Osteocyte (in vitro differentiated cells): ENCODE data around the gene ITGBL1. TPM values are rescaled to one million over a fixed set of nuclear protein-coding genes. Genes with fewer than 3 reads are reported as not detected.

Experiments
- DNase-seq: peaks from one replicate; pipeline ENCODE4 v3.0.0; 2021; ENCODE audit warnings: mixed read lengths; ENCODE audit not compliant: unreplicated experiment; ENCODE audit errors: extremely low spot score
- H3K27ac Mint-ChIP-seq: one replicate; pipeline ENCODE4 v1.8.0; 2021; ENCODE audit warnings: mild to moderate bottlenecking, mixed read lengths; ENCODE audit not compliant: unreplicated experiment
- H3K27me3 Mint-ChIP-seq: one replicate; pipeline ENCODE4 v1.8.0; 2021; ENCODE audit warnings: mixed read lengths; ENCODE audit not compliant: unreplicated experiment
- H3K36me3 Mint-ChIP-seq: one replicate; pipeline ENCODE4 v1.8.0; 2021; ENCODE audit warnings: mixed read lengths; ENCODE audit not compliant: unreplicated experiment
- H3K4me1 Mint-ChIP-seq: one replicate; pipeline ENCODE4 v1.8.0; 2021; ENCODE audit warnings: mixed read lengths; ENCODE audit not compliant: unreplicated experiment
- H3K4me3 Mint-ChIP-seq: one replicate; pipeline ENCODE4 v1.8.0; 2021; ENCODE audit warnings: mild to moderate bottlenecking, moderate library complexity, mixed read lengths; ENCODE audit not compliant: unreplicated experiment
- H3K9me3 Mint-ChIP-seq: one replicate; pipeline ENCODE4 v1.8.0; 2021; ENCODE audit warnings: mixed read lengths; ENCODE audit not compliant: unreplicated experiment
- total RNA-seq: library from RNA; stranded (reverse); gene quantifications from 2 replicates; pipeline ENCODE4 v1.2.1, GENCODE V29; 2021
- TF ChIP-seq, protein P1 (sequence below): fragments of 200-600 bp; sonication (generic); IDR thresholded peaks from 2 replicates; pipeline ENCODE4 v1.5.0; 2021; ENCODE audit warnings: antibody characterized with exemption, mild to moderate bottlenecking, moderate library complexity

ITGBL1 gene
- total RNA-seq, 1 donor from 2014 or later = 1,450 TPM

- no peaks in the 10 kb centered on the region for H3K27me3 Mint-ChIP-seq
- H3K4me1 Mint-ChIP-seq = peaks cover 50% of the 10 kb centered on the region
- TF ChIP-seq, protein P1, sequence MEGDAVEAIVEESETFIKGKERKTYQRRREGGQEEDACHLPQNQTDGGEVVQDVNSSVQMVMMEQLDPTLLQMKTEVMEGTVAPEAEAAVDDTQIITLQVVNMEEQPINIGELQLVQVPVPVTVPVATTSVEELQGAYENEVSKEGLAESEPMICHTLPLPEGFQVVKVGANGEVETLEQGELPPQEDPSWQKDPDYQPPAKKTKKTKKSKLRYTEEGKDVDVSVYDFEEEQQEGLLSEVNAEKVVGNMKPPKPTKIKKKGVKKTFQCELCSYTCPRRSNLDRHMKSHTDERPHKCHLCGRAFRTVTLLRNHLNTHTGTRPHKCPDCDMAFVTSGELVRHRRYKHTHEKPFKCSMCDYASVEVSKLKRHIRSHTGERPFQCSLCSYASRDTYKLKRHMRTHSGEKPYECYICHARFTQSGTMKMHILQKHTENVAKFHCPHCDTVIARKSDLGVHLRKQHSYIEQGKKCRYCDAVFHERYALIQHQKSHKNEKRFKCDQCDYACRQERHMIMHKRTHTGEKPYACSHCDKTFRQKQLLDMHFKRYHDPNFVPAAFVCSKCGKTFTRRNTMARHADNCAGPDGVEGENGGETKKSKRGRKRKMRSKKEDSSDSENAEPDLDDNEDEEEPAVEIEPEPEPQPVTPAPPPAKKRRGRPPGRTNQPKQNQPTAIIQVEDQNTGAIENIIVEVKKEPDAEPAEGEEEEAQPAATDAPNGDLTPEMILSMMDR = no peak
- peaks cover 9% of the 10 kb centered on the region for H3K36me3 Mint-ChIP-seq
- no peaks in the 10 kb centered on the region for H3K9me3 Mint-ChIP-seq
- no peak overlapping the region for H3K4me3 Mint-ChIP-seq
- H3K27ac Mint-ChIP-seq = peak overlapping the region; percentile 8
- no peak for DNase-seq
Measured at GRCh38 chr13:101412076-101412475, 40.4 kb upstream of the ITGBL1 start.

DNA sequence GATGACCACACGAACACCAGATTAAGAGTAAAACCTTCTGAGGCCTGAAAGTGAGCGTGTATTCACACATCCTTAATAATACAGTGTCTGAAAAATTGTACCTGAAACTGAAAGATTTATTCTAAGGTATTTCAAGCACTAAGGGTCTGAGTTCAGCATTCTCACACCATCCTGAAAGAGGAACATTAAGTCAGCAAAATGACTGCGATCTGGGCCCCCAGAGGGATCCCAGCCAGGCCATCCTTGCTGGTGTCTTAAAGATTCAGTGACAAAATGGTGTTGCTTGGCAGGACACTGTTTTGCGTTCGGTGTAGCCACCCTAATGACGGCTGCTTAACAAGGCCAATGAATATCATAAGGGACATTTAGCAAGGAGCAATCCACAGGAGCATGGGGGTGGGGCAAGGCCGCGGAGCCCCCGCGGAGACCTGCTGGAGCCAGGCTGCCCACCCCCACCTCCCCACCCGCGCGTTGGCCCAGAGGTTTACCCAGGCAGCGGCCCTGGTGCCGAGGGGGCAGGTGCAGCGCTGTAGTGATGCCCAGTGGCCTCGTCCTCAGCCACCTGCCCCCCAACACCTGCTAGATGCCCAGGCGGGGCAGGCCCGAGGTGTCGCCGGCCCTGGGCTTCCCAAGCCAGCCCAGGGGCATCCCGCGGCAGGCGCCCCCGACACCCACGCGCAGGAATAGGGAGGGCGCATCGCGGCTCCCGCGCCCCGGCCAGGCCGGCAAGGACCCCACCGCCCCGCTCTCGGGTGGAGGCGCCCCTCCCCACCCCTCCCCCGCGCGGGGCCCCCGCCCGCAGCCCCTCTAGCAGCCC lies 36.9 kb upstream of the ITGBL1 start:
- H3K36me3 Mint-ChIP-seq = peaks cover 8% of the 10 kb centered on the region
- no peaks in the 10 kb centered on the region for H3K9me3 Mint-ChIP-seq
- TF ChIP-seq, protein P1 = no peak
- DNase-seq = no peak
- peaks cover 37% of the 10 kb centered on the region for H3K4me1 Mint-ChIP-seq
- no peaks in the 10 kb centered on the region for H3K27me3 Mint-ChIP-seq
- H3K27ac Mint-ChIP-seq = peak overlapping the region; percentile 66
- peak overlapping the region; percentile 75 for H3K4me3 Mint-ChIP-seq

DNA sequence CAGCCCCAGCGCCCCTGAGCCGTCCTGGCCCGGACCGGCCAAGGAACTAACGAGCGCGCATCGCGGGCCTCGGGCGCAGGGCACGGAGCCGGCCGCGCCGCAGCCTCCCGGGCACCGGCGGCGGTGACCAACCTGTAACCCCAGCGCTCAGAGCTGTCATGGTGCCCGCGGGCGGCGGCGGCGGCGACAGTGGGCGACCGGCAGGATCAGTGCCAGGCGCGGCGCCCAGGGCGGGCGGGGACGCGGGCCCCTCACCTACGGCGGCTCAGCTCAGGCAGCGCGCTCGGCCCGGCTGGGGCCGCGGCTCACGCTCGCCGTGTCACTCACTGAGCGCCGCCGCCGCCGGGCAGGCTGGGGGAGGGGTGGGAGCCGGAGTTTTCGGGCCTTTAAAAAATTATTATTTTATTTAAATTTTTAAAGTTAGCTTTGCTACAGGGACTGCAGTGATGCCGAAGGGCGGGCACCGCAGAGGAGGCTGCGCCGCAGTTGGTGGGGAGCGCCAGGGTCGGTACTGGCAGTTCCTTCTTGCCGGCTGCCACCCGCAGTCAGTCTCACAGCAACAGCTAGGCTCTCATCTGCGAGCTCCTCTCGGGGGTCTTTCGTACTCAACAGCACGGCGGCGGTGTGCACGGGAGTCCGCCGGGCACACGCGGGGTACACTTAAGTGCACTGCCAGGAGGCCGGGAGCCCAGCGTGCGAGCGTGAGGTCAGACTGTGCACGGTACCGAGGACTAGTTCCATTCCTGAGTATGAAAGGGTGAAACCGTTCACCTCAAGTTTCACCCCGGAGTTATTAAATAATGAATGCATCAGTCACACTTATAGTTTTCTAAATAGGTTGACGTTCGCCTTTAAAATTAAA lies 36.1 kb upstream of the ITGBL1 start, which contains the start of gene NALCN:
NALCN (minus strand) TSS at position 328 of the 862 bp plus-strand sequence. CDS start 17,382 bp downstream, outside the sequence.
- Mint-ChIP-seq H3K9me3 (no peaks in the 10 kb centered on the region), H3K27ac (peak within 1 kb of the TSS; percentile 91), H3K27me3 (no peaks in the 10 kb centered on the region), H3K4me3 (peak within 1 kb of the TSS; percentile 87), H3K4me1 (peaks cover 37% of the 10 kb centered on the region), H3K36me3 (peaks cover 6% of the 10 kb centered on the region)
- DNase-seq = peak; percentile 87
- TF ChIP-seq, protein P1 = no peak

DNA sequence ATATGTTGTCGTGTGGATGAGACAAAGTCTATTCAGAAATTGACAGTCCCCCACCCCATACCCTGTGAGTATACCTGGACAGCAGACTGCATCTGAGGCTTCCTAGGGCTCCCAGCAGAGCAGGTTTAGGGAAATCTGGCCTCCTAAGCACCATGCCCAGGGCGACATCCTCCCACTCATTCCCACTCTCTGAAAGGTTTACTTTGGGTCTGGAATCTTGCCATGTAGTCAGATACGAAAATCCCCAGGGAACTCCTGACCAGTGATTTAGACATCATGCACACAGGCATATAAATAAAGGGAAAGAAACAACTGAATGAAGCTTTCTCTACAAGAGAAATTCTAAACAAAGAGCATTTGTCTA lies 35.5 kb upstream of the ITGBL1 start:
- peak overlapping the region; percentile 91 for H3K27ac Mint-ChIP-seq
- no peaks in the 10 kb centered on the region for H3K27me3 Mint-ChIP-seq
- no peaks in the 10 kb centered on the region for H3K9me3 Mint-ChIP-seq
- peak overlapping the region; percentile 87 for H3K4me3 Mint-ChIP-seq
- peaks cover 38% of the 10 kb centered on the region for H3K4me1 Mint-ChIP-seq
- peaks cover 6% of the 10 kb centered on the region for H3K36me3 Mint-ChIP-seq
- no peak for DNase-seq
- TF ChIP-seq, protein P1 = no peak

DNA sequence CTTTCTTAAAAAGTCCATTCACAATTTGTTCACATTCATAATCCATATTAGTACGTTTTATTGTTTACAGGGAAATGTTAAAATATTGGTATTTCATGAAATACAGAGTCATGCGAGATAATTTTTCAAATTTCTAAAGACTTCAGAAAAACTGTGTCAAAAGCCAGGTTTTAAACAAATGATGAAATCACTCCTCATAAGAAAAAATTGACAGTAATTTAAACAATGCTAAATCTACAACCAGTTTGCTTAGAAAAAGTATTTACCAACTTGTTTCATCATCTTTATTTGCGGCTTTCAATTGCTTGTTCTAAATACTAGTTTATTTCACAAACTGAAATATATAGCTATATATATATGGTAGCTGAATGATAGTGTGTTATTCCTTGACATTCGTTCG lies 35.0 kb upstream of the ITGBL1 start:
- Mint-ChIP-seq H3K4me1 (peaks cover 38% of the 10 kb centered on the region), H3K4me3 (peak overlapping the region; percentile 87), H3K36me3 (peaks cover 6% of the 10 kb centered on the region), H3K27ac (peak overlapping the region; percentile 91), H3K9me3 (no peaks in the 10 kb centered on the region), H3K27me3 (no peaks in the 10 kb centered on the region)
- DNase-seq = no peak
- TF ChIP-seq, protein P1 = no peak
